AG09309 (cell line): Measurements from ENCODE around the gene PLEKHA5.
A peak's percentile ranks its signal among the peaks of the same experiment; 100 is the strongest.

Source experiments
- DNase-seq: peaks from one replicate; pipeline ENCODE4 v3.0.0-alpha.2; 2010; ENCODE audit warnings: low read depth
- H3K4me3 ChIP-seq: 2 replicates; pipeline ENCODE4 v1.5.1; 2011; ENCODE audit warnings: mild to moderate bottlenecking, low read depth, low read length, moderate library complexity; ENCODE audit not compliant: control insufficient read depth
- CTCF ChIP-seq: IDR thresholded peaks from 2 replicates; pipeline ENCODE4 v1.5.1; 2011; ENCODE audit warnings: mild to moderate bottlenecking, low read depth, low read length, inconsistent platforms; ENCODE audit not compliant: insufficient read depth, control insufficient read depth; ENCODE audit errors: missing control alignments

PLEKHA5 gene

GRCh38 chr12:19194963-19195362 is 65.4 kb downstream of the PLEKHA5 start:
- H3K4me3 ChIP-seq = no peak overlapping the region
- no peak for TF ChIP-seq CTCF
- DNase-seq = no peak

- no peak overlapping the region for H3K4me3 ChIP-seq
- no peak for DNase-seq
- no peak for TF ChIP-seq CTCF
Observed at GRCh38 chr12:19196959-19197630, 67.6 kb downstream of the PLEKHA5 start.

- DNase-seq = no peak
Observed at GRCh38 chr12:19198272-19198671, 68.7 kb downstream of the PLEKHA5 start.

GRCh38 chr12:19199332-19199731 is 69.8 kb downstream of the PLEKHA5 start:
- DNase-seq = no peak
- TF ChIP-seq CTCF = no peak
- H3K4me3 ChIP-seq = no peak overlapping the region

More at GRCh38 chr12:19198272-19198671, 68.7 kb downstream of the PLEKHA5 start:
- no peak for TF ChIP-seq CTCF
- H3K4me3 ChIP-seq = no peak overlapping the region

- H3K4me3 ChIP-seq = no peak overlapping the region
- TF ChIP-seq CTCF = no peak
- no peak for DNase-seq
Observed at GRCh38 chr12:19200261-19200660, 70.7 kb downstream of the PLEKHA5 start.

GRCh38 chr12:19201661-19202060 is 72.1 kb downstream of the PLEKHA5 start:
- H3K4me3 ChIP-seq = no peak overlapping the region
- TF ChIP-seq CTCF = no peak
- peak; percentile 79 for DNase-seq
